NCI-H2107 (cell line): Measurements from ENCODE around the gene OR2M7.
"Not testable (repeated sequence)": the region's sequence is repeated elsewhere in the genome, so short reads cannot be mapped to it uniquely, and the experiment has no call there.

ENCODE experiments used
- DNase-seq: peaks from one replicate; lab custom pipeline; 2025; lab: John Stamatoyannopoulos, UW

OR2M7 gene

GRCh38 chr1:248324468-248324867 is at the start of gene OR2M7:
Gene OR2M7, minus strand, starts transcription at chr1:248324568. Its CDS starts 0 bp downstream, at chr1:248324568.
- DNase-seq = no peak

GRCh38 chr1:248373761-248374160 is 49.4 kb upstream of the OR2M7 start:
- no peak for DNase-seq

GRCh38 chr1:248372394-248372793 is 48.0 kb upstream of the OR2M7 start:
- DNase-seq = no peak

- no peak for DNase-seq
Measured at GRCh38 chr1:248366609-248367008, 42.2 kb upstream of the OR2M7 start.

GRCh38 chr1:248361121-248361715 is 36.9 kb upstream of the OR2M7 start, which contains the start of gene OR2T4:
Gene OR2T4, plus strand, starts transcription at chr1:248361665. Its CDS starts 0 bp downstream, at chr1:248361665.
- no peak for DNase-seq

- no peak for DNase-seq
Measured at GRCh38 chr1:248359415-248359814, 35.0 kb upstream of the OR2M7 start.

GRCh38 chr1:248348475-248348874 is 24.1 kb upstream of the OR2M7 start, which contains the start of gene OR14C36:
Gene OR14C36, plus strand, starts transcription at chr1:248348775. Its CDS starts 0 bp downstream, at chr1:248348775.
- no peak for DNase-seq

- no peak for DNase-seq
Measured at GRCh38 chr1:248343451-248343850, 19.1 kb upstream of the OR2M7 start.

- DNase-seq = no peak
Measured at GRCh38 chr1:248316796-248317195, 7.6 kb downstream of the OR2M7 start.

- DNase-seq = not testable (repeated sequence)
Measured at GRCh38 chr1:248306740-248307139, 17.6 kb downstream of the OR2M7 start.

- no peak for DNase-seq
Measured at GRCh38 chr1:248306103-248306502, 18.3 kb downstream of the OR2M7 start.

- DNase-seq = not testable (repeated sequence)
Measured at GRCh38 chr1:248305672-248306071, 18.7 kb downstream of the OR2M7 start.

- no peak for DNase-seq
Measured at GRCh38 chr1:248303324-248303723, 21.0 kb downstream of the OR2M7 start, which contains the start of gene OR2T12. Gene OR2T12, minus strand, starts transcription at chr1:248303424. Its CDS starts 7,846 bp downstream, at chr1:248295578.

GRCh38 chr1:248288391-248288790 is 36.0 kb downstream of the OR2M7 start:
- no peak for DNase-seq

- DNase-seq = no peak
Measured at GRCh38 chr1:248277876-248278275, 46.5 kb downstream of the OR2M7 start, which contains the start of gene OR2T33. Gene OR2T33, minus strand, starts transcription at chr1:248277976. Its CDS starts 4,162 bp downstream, at chr1:248273814.
